Measurements from ENCODE around the gene SOX9. TPM values are rescaled to one million over a fixed set of nuclear protein-coding genes. Genes with fewer than 3 reads are reported as not detected.

The SOX9 gene
- total and polyA plus RNA-seq, 9 of the 15 experiments (the other 6 are each of a cell fraction or from before 2014, with no cell fraction given) = 0.04 TPM; not detected in 8

DNA sequence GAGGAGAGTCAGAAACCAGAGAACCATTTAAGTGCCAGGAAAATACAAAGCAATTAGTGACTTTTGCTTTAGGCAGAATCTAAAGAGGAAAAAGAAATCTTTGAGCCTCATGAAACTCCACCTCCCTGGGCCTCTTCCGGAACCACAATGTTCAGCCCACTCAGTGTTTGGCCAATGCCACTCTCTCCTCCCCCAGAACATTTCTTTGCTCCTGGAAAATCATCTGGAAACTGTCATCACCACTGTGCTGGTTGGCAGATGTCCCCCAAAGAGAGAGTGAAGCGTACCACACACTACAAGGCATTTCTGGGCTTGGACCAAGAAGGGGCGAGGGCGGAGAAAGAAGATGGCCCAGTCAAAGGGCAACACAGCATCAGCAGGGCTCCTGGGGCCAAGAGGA, 7.1 kb upstream of the SOX9 start:
- H2AFZ ChIP-seq (ENCODE audit: low read depth, low read length) = no peak overlapping the region
- H4K20me1 ChIP-seq (replicated peaks; ENCODE audit: control insufficient read depth, insufficient read depth, low read length) = no peaks in the 10 kb centered on the region
- H3K9me1 ChIP-seq (ENCODE audit: control insufficient read depth, insufficient read depth, low read length) = no peaks in the 10 kb centered on the region
- no peak overlapping the region for H3K9ac ChIP-seq (ENCODE audit: insufficient read depth in 1 of 2, low read depth in 2 of 2, low read length in 2 of 2)
- H3K4me2 ChIP-seq (ENCODE audit: insufficient read depth, low read length) = no peak overlapping the region
- H3K27me3 ChIP-seq (ENCODE audit: control insufficient read depth in 2 of 2, insufficient read depth in 2 of 2, low read length in 2 of 2) = no peaks in the 10 kb centered on the region
- no peak for FAIRE-seq
- H3K79me2 ChIP-seq (ENCODE audit: control insufficient read depth, insufficient read depth, low read length) = no peaks in the 10 kb centered on the region
- 0% methylated on average over 4 of the region's 4 CpGs for WGBS (ENCODE audit: insufficient coverage, low coverage, missing lambda C conversion rate)
- POLR2A ChIA-PET = interaction anchor here (0.6 kb wide), 1 partner anchor 60 kb away, joined by 3 read pairs; no protein-coding TSS in a partner anchor
- no peak overlapping the region for H3K4me3 ChIP-seq
- no TSS peak for BruUV-seq (replicated peaks)
- no peak overlapping the region for H3K27ac ChIP-seq (ENCODE audit: extremely low read depth, low read depth, low read length)
- no peak for DNase-seq (ENCODE audit: extremely low read depth in 1 of 4, low spot score in 3 of 4)
- intact Hi-C loops (cut with micrococcal nuclease) = no loop called here
- CTCF ChIA-PET (ENCODE audit: low intra/inter-chr PET ratio) = no interaction called here
- ATAC-seq = no peak
- H3K9me3 ChIP-seq (replicated peaks; ENCODE audit: control insufficient read depth, insufficient read depth, low read depth, low read length) = no peaks in the 10 kb centered on the region
- no peaks in the 10 kb centered on the region for H3K4me1 ChIP-seq (replicated peaks in 1 of 2; ENCODE audit: control insufficient read depth in 2 of 2, insufficient read depth in 2 of 2, low read length in 2 of 2)
- in situ Hi-C loops (cut with MboI) = no loop called here
- H3K36me3 ChIP-seq (ENCODE audit: control insufficient read depth, insufficient read depth, low read length) = no peaks in the 10 kb centered on the region
- TF ChIP-seq HIVEP1 (CRISPR knock-in tag; IDR thresholded peaks at IDR 0.05) = no peak
- no peak for TF ChIP-seq ZNF134 (CRISPR knock-in tag; conservative IDR thresholded peaks at IDR 0.05)
- no peak for TF ChIP-seq NFIC (IDR thresholded peaks at IDR 0.05)
- TF ChIP-seq ZNF766 (CRISPR knock-in tag; conservative IDR thresholded peaks at IDR 0.05) = no peak
- no peak for TF ChIP-seq SRSF7 (optimal IDR thresholded peaks at IDR 0.05; ENCODE audit: low read depth, low read length)
- no peak for TF ChIP-seq MYC (IDR thresholded peaks at IDR 0.05; ENCODE audit: low read depth, low read length)
- no peak for TF ChIP-seq MYC (CRISPR knock-in tag; IDR thresholded peaks at IDR 0.05; ENCODE audit: borderline replicate concordance, low read depth)
- TF ChIP-seq, protein P1, sequence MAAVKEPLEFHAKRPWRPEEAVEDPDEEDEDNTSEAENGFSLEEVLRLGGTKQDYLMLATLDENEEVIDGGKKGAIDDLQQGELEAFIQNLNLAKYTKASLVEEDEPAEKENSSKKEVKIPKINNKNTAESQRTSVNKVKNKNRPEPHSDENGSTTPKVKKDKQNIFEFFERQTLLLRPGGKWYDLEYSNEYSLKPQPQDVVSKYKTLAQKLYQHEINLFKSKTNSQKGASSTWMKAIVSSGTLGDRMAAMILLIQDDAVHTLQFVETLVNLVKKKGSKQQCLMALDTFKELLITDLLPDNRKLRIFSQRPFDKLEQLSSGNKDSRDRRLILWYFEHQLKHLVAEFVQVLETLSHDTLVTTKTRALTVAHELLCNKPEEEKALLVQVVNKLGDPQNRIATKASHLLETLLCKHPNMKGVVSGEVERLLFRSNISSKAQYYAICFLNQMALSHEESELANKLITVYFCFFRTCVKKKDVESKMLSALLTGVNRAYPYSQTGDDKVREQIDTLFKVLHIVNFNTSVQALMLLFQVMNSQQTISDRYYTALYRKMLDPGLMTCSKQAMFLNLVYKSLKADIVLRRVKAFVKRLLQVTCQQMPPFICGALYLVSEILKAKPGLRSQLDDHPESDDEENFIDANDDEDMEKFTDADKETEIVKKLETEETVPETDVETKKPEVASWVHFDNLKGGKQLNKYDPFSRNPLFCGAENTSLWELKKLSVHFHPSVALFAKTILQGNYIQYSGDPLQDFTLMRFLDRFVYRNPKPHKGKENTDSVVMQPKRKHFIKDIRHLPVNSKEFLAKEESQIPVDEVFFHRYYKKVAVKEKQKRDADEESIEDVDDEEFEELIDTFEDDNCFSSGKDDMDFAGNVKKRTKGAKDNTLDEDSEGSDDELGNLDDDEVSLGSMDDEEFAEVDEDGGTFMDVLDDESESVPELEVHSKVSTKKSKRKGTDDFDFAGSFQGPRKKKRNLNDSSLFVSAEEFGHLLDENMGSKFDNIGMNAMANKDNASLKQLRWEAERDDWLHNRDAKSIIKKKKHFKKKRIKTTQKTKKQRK (IDR thresholded peaks at IDR 0.05; ENCODE audit: borderline replicate concordance, low read depth, low read length) = no peak
- no peak for TF ChIP-seq MAFK (IDR thresholded peaks at IDR 0.05; ENCODE audit: low read length)
- TF ChIP-seq MECOM (CRISPR knock-in tag; IDR thresholded peaks at IDR 0.05) = no peak
- no peak for TF ChIP-seq ZSCAN32 (CRISPR knock-in tag; IDR thresholded peaks at IDR 0.05)
- TF ChIP-seq, protein P2, sequence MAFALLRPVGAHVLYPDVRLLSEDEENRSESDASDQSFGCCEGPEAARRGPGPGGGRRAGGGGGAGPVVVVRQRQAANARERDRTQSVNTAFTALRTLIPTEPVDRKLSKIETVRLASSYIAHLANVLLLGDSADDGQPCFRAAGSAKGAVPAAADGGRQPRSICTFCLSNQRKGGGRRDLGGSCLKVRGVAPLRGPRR (CRISPR knock-in tag; IDR thresholded peaks at IDR 0.05) = no peak
- TF ChIP-seq, protein P3, sequence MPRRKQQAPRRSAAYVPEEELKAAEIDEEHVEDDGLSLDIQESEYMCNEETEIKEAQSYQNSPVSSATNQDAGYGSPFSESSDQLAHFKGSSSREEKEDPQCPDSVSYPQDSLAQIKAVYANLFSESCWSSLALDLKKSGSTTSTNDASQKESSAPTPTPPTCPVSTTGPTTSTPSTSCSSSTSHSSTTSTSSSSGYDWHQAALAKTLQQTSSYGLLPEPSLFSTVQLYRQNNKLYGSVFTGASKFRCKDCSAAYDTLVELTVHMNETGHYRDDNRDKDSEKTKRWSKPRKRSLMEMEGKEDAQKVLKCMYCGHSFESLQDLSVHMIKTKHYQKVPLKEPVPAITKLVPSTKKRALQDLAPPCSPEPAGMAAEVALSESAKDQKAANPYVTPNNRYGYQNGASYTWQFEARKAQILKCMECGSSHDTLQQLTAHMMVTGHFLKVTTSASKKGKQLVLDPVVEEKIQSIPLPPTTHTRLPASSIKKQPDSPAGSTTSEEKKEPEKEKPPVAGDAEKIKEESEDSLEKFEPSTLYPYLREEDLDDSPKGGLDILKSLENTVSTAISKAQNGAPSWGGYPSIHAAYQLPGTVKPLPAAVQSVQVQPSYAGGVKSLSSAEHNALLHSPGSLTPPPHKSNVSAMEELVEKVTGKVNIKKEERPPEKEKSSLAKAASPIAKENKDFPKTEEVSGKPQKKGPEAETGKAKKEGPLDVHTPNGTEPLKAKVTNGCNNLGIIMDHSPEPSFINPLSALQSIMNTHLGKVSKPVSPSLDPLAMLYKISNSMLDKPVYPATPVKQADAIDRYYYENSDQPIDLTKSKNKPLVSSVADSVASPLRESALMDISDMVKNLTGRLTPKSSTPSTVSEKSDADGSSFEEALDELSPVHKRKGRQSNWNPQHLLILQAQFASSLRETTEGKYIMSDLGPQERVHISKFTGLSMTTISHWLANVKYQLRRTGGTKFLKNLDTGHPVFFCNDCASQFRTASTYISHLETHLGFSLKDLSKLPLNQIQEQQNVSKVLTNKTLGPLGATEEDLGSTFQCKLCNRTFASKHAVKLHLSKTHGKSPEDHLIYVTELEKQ (CRISPR knock-in tag; IDR thresholded peaks at IDR 0.05) = no peak
- TF ChIP-seq E2F3 (CRISPR knock-in tag; IDR thresholded peaks at IDR 0.05) = no peak
- no peak for TF ChIP-seq KHSRP (IDR thresholded peaks at IDR 0.05)
- no peak for TF ChIP-seq TFAM (CRISPR knock-in tag; conservative IDR thresholded peaks at IDR 0.05)
- TF ChIP-seq, protein P4, sequence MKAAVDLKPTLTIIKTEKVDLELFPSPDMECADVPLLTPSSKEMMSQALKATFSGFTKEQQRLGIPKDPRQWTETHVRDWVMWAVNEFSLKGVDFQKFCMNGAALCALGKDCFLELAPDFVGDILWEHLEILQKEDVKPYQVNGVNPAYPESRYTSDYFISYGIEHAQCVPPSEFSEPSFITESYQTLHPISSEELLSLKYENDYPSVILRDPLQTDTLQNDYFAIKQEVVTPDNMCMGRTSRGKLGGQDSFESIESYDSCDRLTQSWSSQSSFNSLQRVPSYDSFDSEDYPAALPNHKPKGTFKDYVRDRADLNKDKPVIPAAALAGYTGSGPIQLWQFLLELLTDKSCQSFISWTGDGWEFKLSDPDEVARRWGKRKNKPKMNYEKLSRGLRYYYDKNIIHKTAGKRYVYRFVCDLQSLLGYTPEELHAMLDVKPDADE (conservative IDR thresholded peaks at IDR 0.05; ENCODE audit: control insufficient read depth, low read depth, low read length) = no peak

All from K562 (cell line).